Stimulated activated naive CD4-positive, alpha-beta T cell treated with Interleukin-2 at 50 U/mL for 16 hours (primary cell): ENCODE data around the gene NCAPG2.

Source experiments
- DNase-seq: peaks from one replicate; lab custom pipeline; 2025; lab: John Stamatoyannopoulos, UW

NCAPG2 gene

GRCh38 chr7:158601090-158601489 is 103.5 kb downstream of the NCAPG2 start:
- no peak for DNase-seq

- DNase-seq: no peak
These were observed 107.9 kb downstream of the NCAPG2 start for GRCh38 chr7:158596745-158597144.

GRCh38 chr7:158596309-158596708 is 108.3 kb downstream of the NCAPG2 start:
- no peak for DNase-seq

GRCh38 chr7:158595068-158595467 is 109.5 kb downstream of the NCAPG2 start:
- no peak for DNase-seq

- no peak for DNase-seq
These were observed 112.1 kb downstream of the NCAPG2 start for GRCh38 chr7:158592541-158592940.

GRCh38 chr7:158591944-158592343 is 112.7 kb downstream of the NCAPG2 start:
- DNase-seq: no peak

- no peak for DNase-seq
These were observed 114.4 kb downstream of the NCAPG2 start for GRCh38 chr7:158590181-158590530.

GRCh38 chr7:158589653-158590052 is 115.0 kb downstream of the NCAPG2 start:
- DNase-seq: no peak

GRCh38 chr7:158588878-158589442 is 115.6 kb downstream of the NCAPG2 start:
- DNase-seq: no peak

- DNase-seq: no peak
These were observed 116.3 kb downstream of the NCAPG2 start for GRCh38 chr7:158588085-158588877.

GRCh38 chr7:158587162-158588084 is 117.2 kb downstream of the NCAPG2 start, which contains the start of gene PTPRN2:
TSS of gene PTPRN2 (minus strand) at chr7:158587823.
- peak; percentile 38 for DNase-seq

- DNase-seq: no peak
These were observed 118.0 kb downstream of the NCAPG2 start for GRCh38 chr7:158586499-158587161.

- no peak for DNase-seq
These were observed 118.7 kb downstream of the NCAPG2 start for GRCh38 chr7:158585721-158586498.

GRCh38 chr7:158584407-158584806 is 120.2 kb downstream of the NCAPG2 start:
- DNase-seq: no peak

- DNase-seq: no peak
These were observed 120.8 kb downstream of the NCAPG2 start for GRCh38 chr7:158583810-158584209.

- DNase-seq: no peak
These were observed 121.5 kb downstream of the NCAPG2 start for GRCh38 chr7:158583143-158583542.

- DNase-seq: no peak
These were observed 122.5 kb downstream of the NCAPG2 start for GRCh38 chr7:158582089-158582456.

GRCh38 chr7:158581440-158582088 is 123.0 kb downstream of the NCAPG2 start:
- DNase-seq: no peak
